ENCODE measurements around the gene MLST8. TPM values are rescaled to one million over a fixed set of nuclear protein-coding genes. Genes with fewer than 3 reads are reported as not detected.

MLST8 gene
- total and polyA plus RNA-seq, 2 experiments from 2014 or later: 100.0 to 117 TPM

DNA sequence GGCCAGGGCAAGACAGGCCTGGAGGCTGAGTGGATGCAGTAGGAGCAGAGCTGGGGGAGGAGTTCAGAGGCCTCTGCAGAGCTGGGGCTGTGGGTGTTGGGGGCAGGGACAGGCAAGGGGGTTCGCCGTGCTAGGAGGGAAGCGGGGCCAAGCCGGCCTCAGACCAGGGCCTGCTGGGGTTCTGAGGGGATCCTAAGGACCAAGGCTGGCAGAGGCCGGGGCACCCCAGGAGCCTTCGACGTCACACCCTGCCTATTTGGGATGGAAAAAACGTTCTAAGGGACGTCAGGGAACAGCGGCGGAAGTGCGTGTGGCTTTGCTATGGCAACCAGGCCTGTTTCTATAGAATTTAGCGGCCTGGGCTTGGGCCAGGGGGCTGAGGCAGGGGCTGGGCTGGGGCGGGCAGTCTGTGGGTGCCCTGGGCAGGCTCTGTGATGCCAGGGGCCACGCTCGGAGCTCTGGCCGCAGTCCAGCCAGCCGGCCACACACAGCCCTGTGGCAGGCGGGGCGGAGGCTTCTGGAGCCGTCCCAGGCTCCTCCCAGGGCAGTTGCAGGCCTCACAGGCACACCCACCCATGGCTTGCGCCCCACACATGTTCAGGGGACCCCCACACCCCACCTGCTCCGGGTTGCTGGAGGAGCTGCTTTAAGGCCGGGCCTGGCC, 45.9 kb upstream of the MLST8 start:
- H3K4me3 ChIP-seq: no peak overlapping the region
- TF ChIP-seq, protein P1, sequence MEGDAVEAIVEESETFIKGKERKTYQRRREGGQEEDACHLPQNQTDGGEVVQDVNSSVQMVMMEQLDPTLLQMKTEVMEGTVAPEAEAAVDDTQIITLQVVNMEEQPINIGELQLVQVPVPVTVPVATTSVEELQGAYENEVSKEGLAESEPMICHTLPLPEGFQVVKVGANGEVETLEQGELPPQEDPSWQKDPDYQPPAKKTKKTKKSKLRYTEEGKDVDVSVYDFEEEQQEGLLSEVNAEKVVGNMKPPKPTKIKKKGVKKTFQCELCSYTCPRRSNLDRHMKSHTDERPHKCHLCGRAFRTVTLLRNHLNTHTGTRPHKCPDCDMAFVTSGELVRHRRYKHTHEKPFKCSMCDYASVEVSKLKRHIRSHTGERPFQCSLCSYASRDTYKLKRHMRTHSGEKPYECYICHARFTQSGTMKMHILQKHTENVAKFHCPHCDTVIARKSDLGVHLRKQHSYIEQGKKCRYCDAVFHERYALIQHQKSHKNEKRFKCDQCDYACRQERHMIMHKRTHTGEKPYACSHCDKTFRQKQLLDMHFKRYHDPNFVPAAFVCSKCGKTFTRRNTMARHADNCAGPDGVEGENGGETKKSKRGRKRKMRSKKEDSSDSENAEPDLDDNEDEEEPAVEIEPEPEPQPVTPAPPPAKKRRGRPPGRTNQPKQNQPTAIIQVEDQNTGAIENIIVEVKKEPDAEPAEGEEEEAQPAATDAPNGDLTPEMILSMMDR (IDR thresholded peaks at IDR 0.05; ENCODE audit: low read depth, low read length): no peak
- H3K9me3 ChIP-seq (ENCODE audit: low read depth): no peaks in the 10 kb centered on the region
- DNase-seq (ENCODE audit: low read depth in 1 of 2, low spot score in 1 of 2): peak in 1 of 2 donors; percentile 80
- no peaks in the 10 kb centered on the region for H3K27me3 ChIP-seq
- no peaks in the 10 kb centered on the region for H3K36me3 ChIP-seq
- H3K4me1 ChIP-seq (ENCODE audit: low read depth): peaks cover 13% of the 10 kb centered on the region
- H3K27ac ChIP-seq: no peak overlapping the region

DNA sequence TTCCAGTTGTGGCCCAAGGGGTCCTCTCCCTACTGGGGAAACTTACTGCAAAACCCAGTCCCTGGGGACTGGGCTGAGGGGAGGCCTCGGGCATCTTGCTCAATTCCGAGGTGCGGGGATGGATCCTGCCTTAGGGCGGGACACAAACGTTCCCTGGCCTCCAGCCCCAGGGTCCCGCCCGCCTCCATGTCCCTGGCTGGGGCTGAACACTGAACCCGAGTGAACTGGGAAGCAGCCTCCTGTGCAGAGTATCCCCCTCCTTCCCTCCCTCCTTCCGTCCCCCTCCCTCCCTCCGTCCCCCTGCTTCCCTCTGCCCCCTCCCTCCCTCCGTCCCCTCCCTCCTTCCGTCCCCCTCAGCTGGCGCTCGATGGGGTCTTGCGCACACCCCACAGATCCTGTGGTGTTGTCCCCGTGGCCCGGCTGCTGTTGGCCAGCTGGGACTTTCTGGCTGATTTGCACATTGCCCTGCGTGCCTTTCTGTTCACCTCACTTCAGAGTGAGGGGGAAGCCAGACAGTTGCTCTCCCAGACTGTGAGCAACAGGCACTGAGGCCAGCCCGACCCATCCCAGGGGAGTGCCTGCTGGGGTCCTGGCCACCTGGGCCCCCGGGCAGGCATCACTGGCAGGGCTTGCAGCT, 44.2 kb upstream of the MLST8 start:
- peaks cover 13% of the 10 kb centered on the region for H3K4me1 ChIP-seq (ENCODE audit: low read depth)
- peak in 1 of 2 donors; percentile 54 for DNase-seq (ENCODE audit: low read depth in 1 of 2, low spot score in 1 of 2)
- H3K9me3 ChIP-seq (ENCODE audit: low read depth): no peaks in the 10 kb centered on the region
- H3K27me3 ChIP-seq: no peaks in the 10 kb centered on the region
- no peaks in the 10 kb centered on the region for H3K36me3 ChIP-seq
- H3K4me3 ChIP-seq: no peak overlapping the region
- TF ChIP-seq, protein P1 (IDR thresholded peaks at IDR 0.05; ENCODE audit: low read depth, low read length): no peak
- H3K27ac ChIP-seq: no peak overlapping the region

DNA sequence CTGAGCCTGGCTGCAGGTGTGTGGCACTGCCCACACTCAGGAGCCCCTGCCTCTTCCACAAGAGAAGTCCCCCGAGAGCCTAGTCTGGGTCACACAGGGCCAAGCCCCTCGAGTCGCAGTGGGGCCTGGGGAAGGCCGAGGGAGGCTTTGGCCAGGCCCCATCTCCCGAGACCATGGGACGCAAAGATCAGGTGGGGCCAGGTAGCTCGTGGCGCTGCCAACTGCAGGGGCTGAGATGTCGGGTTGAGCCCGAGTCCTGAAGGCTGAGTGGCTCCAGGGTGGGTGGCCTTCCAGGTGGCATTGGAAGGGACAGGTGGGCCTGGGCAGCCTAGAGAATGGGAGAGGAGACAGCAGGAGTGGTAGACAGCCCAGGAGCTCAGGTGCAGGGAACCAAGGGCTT, 43.3 kb upstream of the MLST8 start:
- no peaks in the 10 kb centered on the region for H3K36me3 ChIP-seq
- peaks cover 5% of the 10 kb centered on the region for H3K4me1 ChIP-seq (ENCODE audit: low read depth)
- H3K27ac ChIP-seq: no peak overlapping the region
- no peak for DNase-seq (ENCODE audit: low read depth in 1 of 2, low spot score in 1 of 2)
- H3K9me3 ChIP-seq (ENCODE audit: low read depth): no peaks in the 10 kb centered on the region
- TF ChIP-seq, protein P1 (IDR thresholded peaks at IDR 0.05; ENCODE audit: low read depth, low read length): no peak
- no peak overlapping the region for H3K4me3 ChIP-seq
- no peaks in the 10 kb centered on the region for H3K27me3 ChIP-seq

DNA sequence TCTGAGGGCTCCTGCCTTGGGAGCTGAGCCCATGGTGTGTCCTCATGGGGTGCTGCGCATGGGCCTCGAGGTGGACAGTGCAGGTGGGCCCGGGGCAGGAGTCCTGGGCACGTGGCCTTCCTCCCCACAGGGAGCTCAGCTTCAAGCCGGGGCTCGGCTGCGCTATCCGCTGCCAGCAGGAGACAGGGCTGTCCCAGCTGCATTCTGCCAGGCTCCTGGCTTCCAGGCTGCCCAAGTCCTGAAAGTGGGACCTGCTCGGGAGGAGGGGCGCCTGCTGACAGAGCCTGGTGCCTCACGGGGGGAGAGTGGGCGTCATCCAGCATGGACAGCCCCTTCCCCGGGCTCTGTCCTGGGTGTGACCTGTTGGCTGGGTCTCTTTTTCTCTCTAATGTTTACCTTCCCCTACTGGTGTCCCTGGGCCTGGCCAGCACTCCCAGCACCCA, 42.6 kb upstream of the MLST8 start:
- no peaks in the 10 kb centered on the region for H3K27me3 ChIP-seq
- TF ChIP-seq, protein P1 (IDR thresholded peaks at IDR 0.05; ENCODE audit: low read depth, low read length): no peak
- no peaks in the 10 kb centered on the region for H3K9me3 ChIP-seq (ENCODE audit: low read depth)
- H3K4me1 ChIP-seq (ENCODE audit: low read depth): no peaks in the 10 kb centered on the region
- no peak for DNase-seq (ENCODE audit: low read depth in 1 of 2, low spot score in 1 of 2)
- H3K4me3 ChIP-seq: no peak overlapping the region
- H3K36me3 ChIP-seq: no peaks in the 10 kb centered on the region
- no peak overlapping the region for H3K27ac ChIP-seq

DNA sequence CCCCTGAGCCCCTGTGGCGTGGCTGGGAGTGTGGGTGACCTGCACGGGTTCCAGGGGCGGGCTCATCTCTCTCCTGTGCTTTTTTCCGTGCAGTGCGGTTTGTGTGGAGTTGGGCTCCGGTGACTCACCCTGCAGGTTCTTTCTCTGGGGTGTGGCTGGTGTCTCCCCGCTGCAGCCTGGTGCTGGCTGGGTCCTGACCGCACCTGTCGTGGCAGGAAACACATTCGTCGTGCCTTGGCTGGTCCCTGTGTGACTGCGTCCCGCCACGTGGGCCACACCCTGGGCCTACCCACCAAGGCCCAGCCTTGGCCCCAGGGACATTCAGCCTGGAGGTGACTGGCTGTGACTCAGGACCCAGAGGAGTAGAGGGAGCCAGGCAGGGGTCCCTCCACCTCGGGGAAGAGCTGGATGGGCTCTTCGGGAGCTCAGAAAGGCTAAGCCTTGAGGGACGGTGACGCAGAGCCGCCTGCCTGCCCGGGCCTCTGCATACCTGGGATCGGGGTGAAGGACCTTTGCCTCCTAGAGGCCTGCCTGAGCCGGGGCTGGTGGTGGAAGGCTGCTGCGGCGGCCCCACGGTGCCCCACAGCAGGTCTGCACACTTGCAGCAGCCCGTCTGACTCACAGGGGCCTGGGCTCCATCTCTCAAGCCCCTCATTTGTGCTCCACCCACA, 41.9 kb upstream of the MLST8 start:
- no peak overlapping the region for H3K27ac ChIP-seq
- TF ChIP-seq, protein P1 (IDR thresholded peaks at IDR 0.05; ENCODE audit: low read depth, low read length): no peak
- H3K4me1 ChIP-seq (ENCODE audit: low read depth): no peaks in the 10 kb centered on the region

More for the DNA sequence above, 41.9 kb upstream of the MLST8 start:
- Histone ChIP-seq H3K36me3 (no peaks in the 10 kb centered on the region), H3K9me3 (ENCODE audit: low read depth) (no peaks in the 10 kb centered on the region), H3K27me3 (no peaks in the 10 kb centered on the region), H3K4me3 (no peak overlapping the region)
- DNase-seq (ENCODE audit: low read depth in 1 of 2, low spot score in 1 of 2): no peak

Data from cardiac muscle cell (in vitro differentiated cells and primary cell).